Colonic mucosa (tissue), 4 donors: Measurements from ENCODE around the gene OBSCN. TPM values are rescaled to one million over a fixed set of nuclear protein-coding genes. Genes with fewer than 3 reads are reported as not detected.

Experiments used
- DNase-seq: peaks from one replicate; pipeline ENCODE4 v3.0.0-alpha.2; 2020
- H3K27ac ChIP-seq: fragments of 200-600 bp; one replicate; pipeline ENCODE4 v1.8.0; 2021
- H3K27me3 ChIP-seq: fragments of 200-600 bp; one replicate; pipeline ENCODE4 v1.8.0; 2021
- H3K36me3 ChIP-seq: fragments of 200-600 bp; one replicate; pipeline ENCODE4 v1.8.0; 2021
- H3K4me1 ChIP-seq: fragments of 200-600 bp; one replicate; pipeline ENCODE4 v1.8.0; 2021; ENCODE audit warnings: mild to moderate bottlenecking
- H3K4me3 ChIP-seq: fragments of 200-600 bp; one replicate; pipeline ENCODE4 v1.8.0; 2021
- H3K9ac ChIP-seq, 2 donors: one replicate each; pipeline ENCODE4 v1.7.0; 2013; ENCODE audit warnings: control low read depth in 2 of 2, low read depth in 2 of 2, low read length in 2 of 2
- H3K9me3 ChIP-seq: fragments of 200-600 bp; one replicate; pipeline ENCODE4 v1.8.0; 2021
- intact Hi-C: fragments of 100-400 bp; cut with DNase I; formaldehyde crosslinking; loops from one replicate; pipeline ENCODE4 v1.14.1; 2022
- total RNA-seq, 2 donors: library from RNA; stranded (reverse); fragmentation: NEBNext Ultra II Directional in 1 of 2; extraction: Animal tissue kit (Norgen Biotek cat#: 25700) in 1 of 2; gene quantifications; one replicate each; pipeline ENCODE4 v1.2.1, GENCODE V29; 2021
- TF ChIP-seq, protein P1 (sequence below): fragments of 200-600 bp; IDR thresholded peaks from one replicate; pipeline ENCODE4 v1.8.0; 2022; ENCODE audit warnings: antibody characterized with exemption, mild to moderate bottlenecking
- donor health status: healthy.
- donor health status: DM: no; HTN: no; CAD: no.
- donor health status: DM: no; HTN: no; CAD: no.

OBSCN gene
- total RNA-seq, 2 donors from 2014 or later, result 3.6 to 7.9 TPM

DNA sequence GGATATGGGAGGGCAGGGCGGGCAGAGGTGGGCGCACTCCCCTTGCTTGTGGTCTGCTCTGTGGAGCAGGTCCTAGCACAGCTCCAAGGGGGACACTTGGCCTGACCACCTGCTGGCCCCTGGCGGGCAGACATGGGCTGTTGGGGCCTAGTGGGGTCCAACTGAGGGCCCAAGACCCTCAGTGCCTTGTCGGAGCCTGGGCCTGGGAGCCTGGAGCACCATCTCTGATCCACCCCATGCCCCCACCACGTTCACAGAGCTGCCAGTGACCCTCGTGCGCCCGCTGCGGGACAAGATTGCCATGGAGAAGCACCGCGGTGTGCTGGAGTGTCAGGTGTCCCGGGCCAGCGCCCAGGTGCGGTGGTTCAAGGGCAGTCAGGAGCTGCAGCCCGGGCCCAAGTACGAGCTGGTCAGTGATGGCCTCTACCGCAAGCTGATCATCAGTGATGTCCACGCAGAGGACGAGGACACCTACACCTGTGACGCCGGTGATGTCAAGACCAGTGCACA lies 70.6 kb downstream of the OBSCN start:
- no peak overlapping the region for H3K9ac ChIP-seq
- H3K27ac ChIP-seq, result no peak overlapping the region
- H3K4me1 ChIP-seq, result no peaks in the 10 kb centered on the region
- no peak for DNase-seq
- H3K4me3 ChIP-seq, result no peak overlapping the region
- TF ChIP-seq, protein P1, sequence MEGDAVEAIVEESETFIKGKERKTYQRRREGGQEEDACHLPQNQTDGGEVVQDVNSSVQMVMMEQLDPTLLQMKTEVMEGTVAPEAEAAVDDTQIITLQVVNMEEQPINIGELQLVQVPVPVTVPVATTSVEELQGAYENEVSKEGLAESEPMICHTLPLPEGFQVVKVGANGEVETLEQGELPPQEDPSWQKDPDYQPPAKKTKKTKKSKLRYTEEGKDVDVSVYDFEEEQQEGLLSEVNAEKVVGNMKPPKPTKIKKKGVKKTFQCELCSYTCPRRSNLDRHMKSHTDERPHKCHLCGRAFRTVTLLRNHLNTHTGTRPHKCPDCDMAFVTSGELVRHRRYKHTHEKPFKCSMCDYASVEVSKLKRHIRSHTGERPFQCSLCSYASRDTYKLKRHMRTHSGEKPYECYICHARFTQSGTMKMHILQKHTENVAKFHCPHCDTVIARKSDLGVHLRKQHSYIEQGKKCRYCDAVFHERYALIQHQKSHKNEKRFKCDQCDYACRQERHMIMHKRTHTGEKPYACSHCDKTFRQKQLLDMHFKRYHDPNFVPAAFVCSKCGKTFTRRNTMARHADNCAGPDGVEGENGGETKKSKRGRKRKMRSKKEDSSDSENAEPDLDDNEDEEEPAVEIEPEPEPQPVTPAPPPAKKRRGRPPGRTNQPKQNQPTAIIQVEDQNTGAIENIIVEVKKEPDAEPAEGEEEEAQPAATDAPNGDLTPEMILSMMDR, result no peak
- intact Hi-C loops, result no loop called here
- H3K36me3 ChIP-seq, result no peaks in the 10 kb centered on the region
- H3K9me3 ChIP-seq, result no peaks in the 10 kb centered on the region
- H3K27me3 ChIP-seq, result no peaks in the 10 kb centered on the region

DNA sequence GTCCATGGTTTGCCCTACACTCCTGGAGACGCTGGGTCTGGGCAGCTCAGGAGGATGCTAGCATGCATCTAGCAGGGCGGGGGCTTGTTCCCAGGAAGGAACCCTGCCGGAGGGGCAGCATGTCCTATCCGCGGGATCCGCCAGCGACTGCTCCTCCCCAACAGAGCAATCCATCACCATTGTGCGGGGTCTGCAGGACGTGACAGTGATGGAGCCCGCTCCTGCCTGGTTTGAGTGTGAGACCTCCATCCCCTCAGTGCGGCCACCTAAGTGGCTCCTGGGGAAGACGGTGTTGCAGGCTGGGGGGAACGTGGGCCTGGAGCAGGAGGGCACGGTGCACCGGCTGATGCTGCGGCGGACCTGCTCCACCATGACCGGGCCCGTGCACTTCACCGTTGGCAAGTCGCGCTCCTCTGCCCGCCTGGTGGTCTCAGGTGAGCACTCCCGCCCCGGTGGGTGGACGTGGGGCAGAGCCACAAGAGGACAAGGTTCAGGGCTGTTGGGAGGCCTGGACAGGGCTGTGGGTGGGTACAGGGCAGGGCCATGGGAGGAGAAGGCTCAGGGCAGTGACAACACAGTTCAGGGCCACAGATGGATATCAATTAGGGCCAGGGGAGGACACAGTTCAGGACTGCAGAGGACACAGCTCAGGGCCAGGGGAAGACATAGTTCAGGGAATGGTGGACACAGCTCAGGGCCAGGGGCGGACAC lies 71.3 kb downstream of the OBSCN start:
- intact Hi-C loops, result no loop called here
- H3K27ac ChIP-seq, result no peak overlapping the region
- no peaks in the 10 kb centered on the region for H3K4me1 ChIP-seq
- H3K9ac ChIP-seq, result no peak overlapping the region
- DNase-seq, result no peak
- H3K4me3 ChIP-seq, result no peak overlapping the region
- no peaks in the 10 kb centered on the region for H3K9me3 ChIP-seq
- H3K27me3 ChIP-seq, result no peaks in the 10 kb centered on the region
- H3K36me3 ChIP-seq, result no peaks in the 10 kb centered on the region
- TF ChIP-seq, protein P1, result no peak

DNA sequence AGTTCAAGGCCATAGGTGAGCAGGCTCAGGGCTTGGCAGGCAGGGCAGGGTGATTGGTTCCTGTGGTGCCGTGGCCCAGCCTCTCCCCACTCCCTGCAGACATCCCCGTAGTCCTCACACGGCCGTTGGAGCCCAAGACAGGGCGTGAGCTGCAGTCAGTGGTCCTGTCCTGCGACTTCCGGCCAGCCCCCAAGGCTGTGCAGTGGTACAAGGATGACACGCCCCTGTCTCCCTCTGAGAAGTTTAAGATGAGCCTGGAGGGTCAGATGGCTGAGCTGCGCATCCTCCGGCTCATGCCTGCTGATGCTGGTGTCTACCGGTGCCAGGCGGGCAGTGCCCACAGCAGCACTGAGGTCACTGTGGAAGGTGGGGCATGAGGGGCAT lies 71.9 kb downstream of the OBSCN start:
- Histone ChIP-seq H3K9ac (no peak overlapping the region), H3K4me3 (no peak overlapping the region), H3K27ac (no peak overlapping the region), H3K36me3 (no peaks in the 10 kb centered on the region), H3K4me1 (no peaks in the 10 kb centered on the region), H3K27me3 (no peaks in the 10 kb centered on the region), H3K9me3 (no peaks in the 10 kb centered on the region)
- TF ChIP-seq, protein P1, result no peak
- intact Hi-C loops, result no loop called here
- no peak for DNase-seq

DNA sequence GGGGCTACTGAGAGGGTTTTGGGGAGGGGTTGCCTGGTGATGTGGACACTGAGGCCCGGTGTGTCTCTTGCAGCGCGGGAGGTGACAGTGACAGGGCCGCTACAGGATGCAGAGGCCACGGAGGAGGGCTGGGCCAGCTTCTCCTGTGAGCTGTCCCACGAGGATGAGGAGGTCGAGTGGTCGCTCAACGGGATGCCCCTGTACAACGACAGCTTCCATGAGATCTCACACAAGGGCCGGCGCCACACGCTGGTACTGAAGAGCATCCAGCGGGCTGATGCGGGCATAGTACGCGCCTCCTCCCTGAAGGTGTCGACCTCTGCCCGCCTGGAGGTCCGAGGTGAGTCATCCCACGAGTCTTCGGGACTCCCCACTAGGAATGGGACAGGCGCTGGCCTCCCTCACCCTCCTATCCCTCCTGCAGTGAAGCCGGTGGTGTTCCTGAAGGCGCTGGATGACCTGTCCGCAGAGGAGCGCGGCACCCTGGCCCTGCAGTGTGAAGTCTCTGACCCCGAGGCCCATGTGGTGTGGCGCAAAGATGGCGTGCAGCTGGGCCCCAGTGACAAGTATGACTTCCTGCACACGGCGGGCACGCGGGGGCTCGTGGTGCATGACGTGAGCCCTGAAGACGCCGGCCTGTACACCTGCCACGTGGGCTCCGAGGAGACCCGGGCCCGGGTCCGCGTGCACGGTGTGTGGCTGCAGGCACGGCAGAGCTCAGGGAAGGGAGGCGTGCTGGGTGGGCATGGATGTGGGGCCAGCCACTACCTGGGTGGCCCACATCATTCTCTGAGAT lies 72.5 kb downstream of the OBSCN start:
- Histone ChIP-seq H3K9me3 (no peaks in the 10 kb centered on the region), H3K9ac (no peak overlapping the region), H3K27me3 (no peaks in the 10 kb centered on the region), H3K27ac (no peak overlapping the region), H3K36me3 (no peaks in the 10 kb centered on the region), H3K4me3 (no peak overlapping the region), H3K4me1 (no peaks in the 10 kb centered on the region)
- no peak for DNase-seq
- intact Hi-C loops, result no loop called here
- TF ChIP-seq, protein P1, result no peak

DNA sequence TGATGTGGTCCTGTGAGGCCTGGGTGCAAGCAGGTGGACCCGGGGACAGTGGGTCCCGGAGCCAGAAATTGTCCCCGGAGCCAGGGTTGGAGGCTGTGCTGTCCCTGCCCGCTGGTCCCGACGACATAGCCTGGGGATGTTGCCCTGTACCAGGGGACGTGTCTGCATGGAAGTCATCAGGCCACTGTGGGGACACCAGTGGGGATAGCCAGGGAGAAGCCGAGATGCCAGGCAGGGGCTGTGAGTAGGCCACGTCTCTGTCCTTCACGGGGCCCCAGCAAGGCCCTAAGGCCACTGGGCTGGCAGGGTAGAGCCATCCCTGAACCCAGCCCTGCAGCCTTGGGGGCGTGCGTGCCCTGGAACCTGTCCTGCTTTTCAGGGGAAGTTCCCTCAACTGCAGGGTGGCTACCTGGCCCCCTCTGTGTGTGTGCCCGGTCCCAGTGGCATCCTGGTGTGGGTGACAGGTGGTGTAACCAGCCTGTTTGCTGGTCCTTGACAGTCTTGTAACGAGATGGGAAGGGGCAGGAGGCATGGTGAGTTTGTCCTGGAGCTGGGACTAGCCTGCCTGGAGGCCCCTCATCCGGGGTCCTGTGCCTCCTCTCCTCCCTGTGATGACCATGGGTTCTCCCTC lies 73.2 kb downstream of the OBSCN start:
- TF ChIP-seq, protein P1, result no peak
- no peaks in the 10 kb centered on the region for H3K4me1 ChIP-seq
- no peak overlapping the region for H3K27ac ChIP-seq
- H3K27me3 ChIP-seq, result no peaks in the 10 kb centered on the region
- H3K4me3 ChIP-seq, result no peak overlapping the region
- H3K9me3 ChIP-seq, result no peaks in the 10 kb centered on the region
- DNase-seq, result no peak
- no peak overlapping the region for H3K9ac ChIP-seq
- intact Hi-C loops, result no loop called here
- no peaks in the 10 kb centered on the region for H3K36me3 ChIP-seq
